ENCODE data around the gene NAPG.
"Not testable (repeated sequence)": the region's sequence is repeated elsewhere in the genome, so short reads cannot be mapped to it uniquely, and the experiment has no call there.

Gene NAPG

DNA sequence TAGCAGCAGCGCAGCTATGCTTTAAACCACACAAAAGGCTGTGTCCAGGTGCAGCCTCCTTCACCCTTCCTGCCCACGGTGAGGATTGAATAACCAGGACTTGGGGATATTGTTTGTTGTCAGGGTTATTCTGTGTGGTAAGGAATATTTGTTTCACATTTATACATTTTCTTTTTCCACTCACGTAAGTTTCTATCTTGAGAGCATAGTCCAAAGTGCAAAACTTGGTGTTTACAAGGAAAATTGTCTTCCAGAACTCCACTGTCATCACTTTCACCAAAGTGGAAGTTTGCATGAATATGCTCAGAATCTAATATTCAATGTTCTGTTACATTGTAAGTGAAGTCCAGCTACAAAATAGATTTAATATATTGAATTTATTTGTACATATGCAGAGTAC lies 26.4 kb downstream of the NAPG start:
- no peak for ATAC-seq

GRCh38 chr18:10556251-10556650 lies 30.4 kb downstream of the NAPG start:
- ATAC-seq: not testable (repeated sequence)

DNA sequence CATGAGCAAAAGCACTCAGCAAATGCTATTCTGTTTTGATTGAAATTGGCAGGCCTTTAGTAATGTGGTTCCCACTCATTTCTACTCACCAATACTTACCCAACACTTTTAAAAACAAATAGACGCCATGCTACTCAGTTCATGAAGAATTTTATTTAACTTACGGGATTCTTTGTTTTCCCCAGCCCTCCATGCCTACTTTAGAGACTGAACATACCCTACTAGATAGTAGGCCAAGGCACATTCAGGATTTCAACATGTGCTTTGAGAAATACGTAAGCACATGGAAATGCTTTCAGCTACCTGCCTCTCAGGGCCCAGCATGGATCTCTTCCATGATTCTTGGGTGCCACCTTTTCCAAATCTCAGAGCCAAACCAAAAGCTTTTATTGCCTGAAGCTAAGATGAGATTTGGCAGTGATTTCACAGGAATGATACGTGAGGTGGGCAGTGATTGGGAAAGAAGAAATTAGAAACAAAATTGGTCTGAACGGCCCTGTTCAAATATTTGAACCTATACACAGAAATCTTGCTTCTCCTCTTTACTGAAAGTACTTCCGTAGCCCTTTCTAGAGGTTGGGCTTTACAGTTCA lies 31.4 kb downstream of the NAPG start:
- ATAC-seq: no peak

DNA sequence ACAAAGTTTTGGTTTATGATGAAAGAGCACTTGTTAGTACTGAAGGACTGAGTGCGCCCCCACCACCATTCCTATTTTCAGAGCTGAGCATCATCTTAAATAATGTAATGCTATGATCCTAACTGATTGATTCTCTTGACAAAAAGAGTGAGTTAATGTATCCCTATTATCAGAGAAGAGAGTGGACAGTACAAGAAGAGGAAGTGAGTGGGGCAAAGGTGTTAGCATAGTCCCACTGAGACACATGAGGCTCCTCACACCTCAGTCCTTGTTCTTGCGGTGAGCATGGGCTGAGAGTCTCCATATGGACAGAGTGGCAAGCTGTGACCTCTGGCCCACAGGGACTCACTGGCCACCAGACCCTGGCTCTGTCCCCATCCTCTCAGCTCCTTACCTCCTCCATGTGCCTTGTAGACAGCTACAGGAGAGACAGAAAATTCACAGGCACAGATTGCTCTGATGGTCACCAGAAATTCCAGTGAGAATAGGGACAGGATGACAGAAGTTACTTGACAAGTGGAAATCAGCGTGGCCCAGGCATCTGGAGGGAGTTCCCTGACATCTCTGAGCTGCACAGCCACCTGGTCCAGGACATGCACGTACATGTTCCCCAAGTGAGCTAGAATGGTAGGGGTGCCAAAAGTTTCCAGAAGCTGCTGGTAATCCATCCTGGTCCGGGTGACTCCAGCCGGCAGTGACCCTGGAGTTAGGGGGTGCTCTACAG lies 32.6 kb downstream of the NAPG start:
- ATAC-seq: no peak

- no peak for ATAC-seq
Measured at GRCh38 chr18:10558967-10559298, 33.1 kb downstream of the NAPG start.

GRCh38 chr18:10559553-10560451 lies 34.0 kb downstream of the NAPG start:
- ATAC-seq: peak; percentile 29 to 42

- peak; percentile 46 to 54 for ATAC-seq
Measured at GRCh38 chr18:10560452-10561045, 34.7 kb downstream of the NAPG start.

DNA sequence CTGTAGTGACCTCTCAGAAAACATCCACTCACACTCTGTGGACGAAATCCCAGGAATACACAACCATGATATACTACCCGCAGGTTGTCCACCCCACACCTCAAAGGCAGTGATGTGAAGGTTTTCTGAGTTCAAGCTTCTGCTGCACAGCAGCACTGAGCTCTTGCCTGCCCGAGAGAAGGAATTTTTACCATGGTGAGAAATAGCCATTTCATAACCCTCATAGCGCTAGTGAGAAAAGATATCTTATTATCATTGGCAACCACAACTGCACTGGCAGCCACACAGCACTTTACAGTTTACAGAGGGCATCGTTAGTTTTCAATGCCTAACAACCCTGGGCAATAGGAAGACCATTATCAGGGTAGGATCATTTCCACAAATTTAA lies 36.9 kb downstream of the NAPG start:
- ATAC-seq: no peak

DNA sequence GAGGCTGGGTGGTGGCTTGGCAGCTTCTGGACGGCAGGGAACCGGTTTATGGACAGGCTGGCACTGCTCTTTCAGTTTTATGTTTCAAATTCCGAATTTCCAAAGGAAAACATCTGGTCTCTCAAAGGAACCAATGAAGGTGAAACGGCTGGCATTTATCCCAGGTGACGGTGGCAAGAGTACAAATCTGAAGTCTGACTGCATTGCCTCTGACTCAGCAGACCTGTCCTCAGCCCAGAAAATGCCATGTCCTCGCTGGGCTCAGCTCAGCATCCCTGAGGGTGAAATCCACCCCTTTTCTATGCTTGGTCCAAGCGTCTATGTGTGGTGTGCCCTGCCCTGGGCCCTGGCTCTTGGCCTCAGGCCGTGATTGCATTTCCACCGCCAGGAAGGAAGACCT lies 38.1 kb downstream of the NAPG start:
- ATAC-seq: no peak

DNA sequence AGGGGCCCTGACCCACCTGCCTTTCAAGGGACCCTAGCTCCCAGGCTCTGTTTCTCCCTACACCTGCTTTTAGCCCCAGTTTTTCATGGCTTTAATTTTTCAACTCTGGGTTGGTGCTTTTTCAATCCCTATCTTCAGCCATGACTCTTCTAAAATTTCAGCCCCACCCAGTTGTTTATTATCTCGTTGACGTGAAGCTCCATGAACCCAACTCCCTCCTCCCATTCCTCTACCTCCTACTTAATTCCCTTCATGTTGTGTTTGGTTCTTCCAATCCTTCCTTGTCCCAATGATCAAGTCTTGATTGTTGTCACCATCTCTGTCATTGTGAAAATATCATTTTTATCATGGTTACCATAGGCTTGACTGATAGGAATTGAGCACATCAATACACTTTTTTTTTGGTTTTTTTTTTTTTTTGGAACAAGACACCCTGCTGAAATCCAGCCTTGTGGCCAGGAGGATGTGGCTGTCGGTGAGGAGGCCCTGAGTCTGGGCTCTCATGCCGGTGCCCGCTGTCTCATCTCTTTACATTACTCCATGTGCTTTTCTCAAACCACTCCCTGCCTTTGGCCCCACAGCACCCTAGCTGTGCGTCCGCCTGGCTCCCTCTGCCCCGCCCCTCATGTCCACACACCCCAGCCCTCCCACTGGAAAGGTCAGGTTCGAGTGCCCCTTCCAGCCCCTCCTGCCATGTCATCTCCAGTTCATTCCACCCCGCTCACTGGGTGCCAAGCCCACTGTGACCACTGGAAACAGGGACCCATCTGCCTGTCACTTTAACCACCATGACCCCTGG lies 39.3 kb downstream of the NAPG start:
- no peak for ATAC-seq

DNA sequence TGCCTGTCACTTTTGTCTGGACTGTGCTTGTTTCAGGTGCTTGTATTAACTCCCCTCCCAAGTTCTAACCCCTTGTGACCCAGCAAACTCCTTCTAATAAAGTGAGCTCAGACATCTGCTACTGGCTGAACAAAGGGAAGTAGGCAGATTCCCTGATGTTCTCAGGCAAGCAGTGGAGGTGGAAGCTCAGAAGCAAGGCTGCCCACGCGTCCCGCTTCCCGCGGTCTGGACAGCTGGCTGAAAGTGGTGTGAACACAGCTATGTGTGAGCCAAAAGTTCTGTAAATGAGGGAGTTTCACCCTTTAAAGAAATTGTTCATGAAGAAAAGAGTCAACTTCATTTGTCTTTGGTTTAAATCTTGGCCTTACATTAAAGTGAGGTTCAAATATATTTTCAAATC lies 40.0 kb downstream of the NAPG start:
- ATAC-seq: no peak

DNA sequence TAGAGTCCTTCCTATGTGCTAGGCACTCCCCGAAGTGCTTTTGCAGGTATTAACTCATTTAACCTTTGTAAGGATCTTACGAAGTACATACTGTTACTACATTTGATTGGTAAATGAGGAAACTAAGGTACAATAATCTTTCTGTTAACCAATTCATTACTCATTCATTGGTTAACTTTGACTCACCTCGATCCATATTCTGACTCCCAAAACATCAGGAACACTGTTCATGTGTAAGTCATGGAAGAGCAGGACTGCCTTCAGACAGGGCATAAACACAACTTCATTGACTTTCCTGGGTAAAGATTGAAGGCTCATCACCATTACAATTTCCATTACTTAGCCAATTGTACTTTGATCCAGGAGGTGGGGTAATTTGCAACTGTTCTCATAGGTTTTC lies 40.6 kb downstream of the NAPG start:
- no peak for ATAC-seq

DNA sequence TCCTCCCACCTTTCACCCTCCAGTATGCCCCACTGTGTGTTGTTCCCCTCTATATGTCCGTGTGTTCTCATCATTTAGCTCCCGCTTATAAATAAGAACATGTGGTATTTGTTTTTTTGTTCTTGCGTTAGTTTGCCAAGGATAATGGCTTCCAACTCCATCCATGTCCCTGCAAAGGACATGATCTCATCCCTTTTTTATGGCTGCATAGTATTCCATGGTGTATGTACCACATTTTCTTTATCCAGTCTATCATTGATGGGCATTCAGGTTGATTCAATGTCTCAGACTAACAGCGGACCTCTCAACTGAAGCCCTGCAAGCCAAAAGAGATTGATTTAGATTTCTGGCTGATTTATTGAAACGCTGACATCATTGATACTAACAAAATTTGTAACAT lies 44.1 kb downstream of the NAPG start:
- not testable (repeated sequence) for ATAC-seq

DNA sequence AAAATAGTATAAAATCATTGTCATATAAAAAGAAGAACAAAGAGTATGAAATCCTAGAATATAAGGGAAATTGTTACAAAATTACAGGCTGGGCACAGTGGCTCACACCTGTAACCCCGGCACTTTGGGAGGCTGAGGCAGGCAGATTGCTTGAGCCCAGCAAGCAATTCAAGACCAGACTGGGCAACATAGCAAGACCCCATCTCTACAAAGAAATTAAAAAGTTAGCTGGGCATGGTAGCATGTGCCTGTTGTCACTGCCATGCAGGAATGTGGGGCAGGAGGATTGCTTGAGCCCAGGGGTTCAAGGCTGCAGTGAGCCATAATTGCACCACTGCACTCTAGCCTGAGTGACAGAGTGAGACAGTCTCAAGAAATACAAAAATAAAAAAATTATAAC lies 44.8 kb downstream of the NAPG start:
- no peak for ATAC-seq

- ATAC-seq: no peak
Measured at GRCh38 chr18:10571537-10571936, 45.7 kb downstream of the NAPG start.

- not testable (repeated sequence) for ATAC-seq
Measured at GRCh38 chr18:10573261-10573660, 47.4 kb downstream of the NAPG start.

GRCh38 chr18:10574412-10574811 lies 48.6 kb downstream of the NAPG start:
- ATAC-seq: not testable (repeated sequence)

DNA sequence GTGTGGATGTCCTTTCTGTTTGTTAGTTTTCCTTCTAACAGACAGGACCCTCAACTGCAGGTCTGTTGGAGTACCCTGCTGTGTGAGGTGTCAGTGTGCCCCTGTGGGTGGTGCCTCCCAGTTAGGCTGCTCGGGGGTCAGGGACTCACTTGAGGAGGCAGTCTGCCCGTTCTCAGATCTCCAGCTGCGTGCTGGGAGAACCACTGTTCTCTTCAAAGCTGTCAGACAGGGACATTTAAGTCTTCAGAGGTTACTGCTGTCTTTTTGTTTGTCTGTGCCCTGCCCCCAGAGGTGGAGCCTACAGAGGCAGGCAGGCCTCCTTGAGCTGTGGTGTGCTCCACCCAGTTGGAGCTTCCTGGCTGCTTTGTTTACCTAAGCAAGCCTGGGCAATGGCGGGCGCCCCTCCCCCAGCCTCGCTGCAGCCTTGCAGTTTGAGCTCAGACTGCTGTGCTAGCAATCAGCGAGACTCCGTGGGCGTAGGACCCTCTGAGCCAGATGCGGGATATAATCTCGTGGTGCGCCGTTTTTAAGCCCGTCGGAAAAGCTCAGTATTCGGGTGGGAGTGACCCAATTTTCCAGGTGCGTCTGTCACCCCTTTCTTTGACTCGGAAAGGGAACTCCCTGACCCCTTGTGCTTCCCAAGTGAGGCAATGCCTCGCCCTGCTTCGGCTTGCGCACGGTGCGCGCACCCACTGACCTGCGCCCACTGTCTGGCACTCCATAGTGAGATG lies 52.2 kb downstream of the NAPG start:
- ATAC-seq: not testable (repeated sequence)

DNA sequence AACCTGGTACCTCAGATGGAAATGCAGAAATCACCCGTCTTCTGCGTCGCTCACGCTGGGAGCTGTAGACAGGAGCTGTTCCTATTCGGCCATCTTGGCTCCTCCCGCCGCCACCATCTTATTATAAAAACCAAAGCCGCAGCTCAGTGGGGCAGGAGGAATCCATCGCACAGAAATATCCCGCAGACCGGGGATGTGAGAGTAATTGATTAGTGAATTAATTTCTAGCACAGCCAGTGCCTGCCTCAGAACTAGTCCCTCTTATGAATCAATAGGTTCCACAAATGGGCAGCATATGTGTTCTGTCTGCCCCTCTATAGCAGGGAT lies 52.7 kb downstream of the NAPG start:
- not testable (repeated sequence) for ATAC-seq

GRCh38 chr18:10579079-10579867 lies 53.4 kb downstream of the NAPG start:
- ATAC-seq: no peak

- ATAC-seq: no peak
Measured at GRCh38 chr18:10580215-10580614, 54.4 kb downstream of the NAPG start.

Data from activated CD4-positive, CD25-positive, alpha-beta regulatory T cell treated with anti-CD3 and anti-CD28 coated beads, Interleukin-2, amount 50 U/mL, for 24 hours (primary cell).